Smooth muscle cell (in vitro differentiated cells): Measurements from ENCODE around the gene ZNF775. TPM values are rescaled to one million over a fixed set of nuclear protein-coding genes. Genes with fewer than 3 reads are reported as not detected.

Experiments
- DNase-seq: peaks from one replicate; lab custom pipeline; 2025; ENCODE audit not compliant: unreplicated experiment; lab: John Stamatoyannopoulos, UW
- H2AFZ ChIP-seq: fragments of 200-600 bp; sonication (generic); 2 replicates; pipeline ENCODE4 v1.6.0; 2016; ENCODE audit warnings: antibody characterized with exemption, low read depth, mild to moderate bottlenecking
- H3F3A ChIP-seq: fragments of 200-600 bp; sonication (generic); 2 replicates; pipeline ENCODE4 v1.6.0; 2017; ENCODE audit warnings: antibody characterized with exemption, low read depth
- H3K27ac ChIP-seq: fragments of 200-600 bp; sonication (generic); 2 replicates; pipeline ENCODE4 v1.5.1; 2016; ENCODE audit warnings: low read depth, mild to moderate bottlenecking
- H3K27me3 ChIP-seq: fragments of 200-600 bp; sonication (generic); 2 replicates; pipeline ENCODE4 v1.6.1; 2016; ENCODE audit warnings: low read depth, mild to moderate bottlenecking
- H3K36me3 ChIP-seq: fragments of 200-600 bp; sonication (generic); 2 replicates; pipeline ENCODE4 v1.5.1; 2016; ENCODE audit warnings: low read depth
- H3K4me1 ChIP-seq: fragments of 200-600 bp; sonication (generic); 2 replicates; pipeline ENCODE4 v1.5.1; 2016; ENCODE audit warnings: low read depth
- H3K4me2 ChIP-seq: fragments of 200-600 bp; sonication (generic); 2 replicates; pipeline ENCODE4 v1.6.0; 2016; ENCODE audit warnings: mild to moderate bottlenecking
- H3K4me3 ChIP-seq: fragments of 200-600 bp; sonication (generic); 2 replicates; pipeline ENCODE4 v1.5.1; 2016; ENCODE audit warnings: mild to moderate bottlenecking
- H3K79me2 ChIP-seq: fragments of 200-600 bp; sonication (generic); 2 replicates; pipeline ENCODE4 v1.6.0; 2016; ENCODE audit warnings: low read depth, mild to moderate bottlenecking
- H3K9ac ChIP-seq: fragments of 200-600 bp; sonication (generic); 2 replicates; pipeline ENCODE4 v1.6.0; 2016; ENCODE audit warnings: low read depth
- H3K9me3 ChIP-seq: fragments of 200-600 bp; sonication (generic); replicated peaks from 2 replicates; pipeline ENCODE4 v1.5.1; 2016; ENCODE audit warnings: low read depth
- H4K20me1 ChIP-seq: fragments of 200-600 bp; sonication (generic); 2 replicates; pipeline ENCODE4 v1.6.0; 2016; ENCODE audit warnings: low read depth
- WGBS: methylation state at CpG from one replicate; pipeline ENCODE4 v1.1.7; 2016; ENCODE audit warnings: low lambda C conversion rate; 5-methylcytosine and 5-hydroxymethylcytosine counted together
- polyA plus RNA-seq: library from polyadenylated mRNA; unstranded; fragments of >200 nt; fragmentation: Nextera tagmentation; extraction: Ambion mirVana; gene quantifications from 2 replicates; pipeline ENCODE4 v1.2.1, GENCODE V29; 2016
- total RNA-seq: library from RNA; depleted of rRNA; stranded (reverse); fragments of >200 nt; gene quantifications from 2 replicates; pipeline ENCODE4 v1.2.3, GENCODE V29; 2014
- TF ChIP-seq, protein P1 (sequence below): fragments of 200-600 bp; sonication (generic); IDR thresholded peaks from 2 replicates; pipeline ENCODE4 v1.5.1; 2017; ENCODE audit warnings: borderline replicate concordance, mild to moderate bottlenecking, antibody characterized with exemption; ENCODE audit not compliant: insufficient read depth, poor library complexity, severe bottlenecking

Gene ZNF775
- total and polyA plus RNA-seq, 2 experiments from 2014 or later = 5.9 to 23.8 TPM

DNA sequence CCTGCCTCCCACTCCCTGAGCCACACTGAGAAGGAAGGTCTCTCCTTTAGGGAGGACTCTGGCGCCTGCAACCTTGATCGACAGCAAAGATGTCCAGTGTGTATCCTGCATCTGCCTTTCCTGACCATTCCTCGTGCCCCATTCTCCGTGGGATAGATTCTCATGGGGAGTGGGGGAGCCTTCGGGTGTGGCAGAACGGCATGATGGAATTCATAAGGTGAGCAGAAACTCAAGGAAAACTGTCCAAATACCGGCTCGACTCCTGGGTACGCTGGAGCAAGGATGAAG, 37.1 kb upstream of the ZNF775 start:
- Histone ChIP-seq H3K4me1 (peaks cover 16% of the 10 kb centered on the region), H4K20me1 (no peaks in the 10 kb centered on the region), H3K27ac (no peak overlapping the region), H3K36me3 (no peaks in the 10 kb centered on the region), H3K27me3 (peaks cover 29% of the 10 kb centered on the region), H3F3A (no peaks in the 10 kb centered on the region), H3K9ac (no peak overlapping the region), H3K4me2 (peak overlapping the region; percentile 87), H3K4me3 (no peak overlapping the region), H3K79me2 (no peaks in the 10 kb centered on the region), H3K9me3 (no peaks in the 10 kb centered on the region), H2AFZ (no peak overlapping the region)
- TF ChIP-seq, protein P1, sequence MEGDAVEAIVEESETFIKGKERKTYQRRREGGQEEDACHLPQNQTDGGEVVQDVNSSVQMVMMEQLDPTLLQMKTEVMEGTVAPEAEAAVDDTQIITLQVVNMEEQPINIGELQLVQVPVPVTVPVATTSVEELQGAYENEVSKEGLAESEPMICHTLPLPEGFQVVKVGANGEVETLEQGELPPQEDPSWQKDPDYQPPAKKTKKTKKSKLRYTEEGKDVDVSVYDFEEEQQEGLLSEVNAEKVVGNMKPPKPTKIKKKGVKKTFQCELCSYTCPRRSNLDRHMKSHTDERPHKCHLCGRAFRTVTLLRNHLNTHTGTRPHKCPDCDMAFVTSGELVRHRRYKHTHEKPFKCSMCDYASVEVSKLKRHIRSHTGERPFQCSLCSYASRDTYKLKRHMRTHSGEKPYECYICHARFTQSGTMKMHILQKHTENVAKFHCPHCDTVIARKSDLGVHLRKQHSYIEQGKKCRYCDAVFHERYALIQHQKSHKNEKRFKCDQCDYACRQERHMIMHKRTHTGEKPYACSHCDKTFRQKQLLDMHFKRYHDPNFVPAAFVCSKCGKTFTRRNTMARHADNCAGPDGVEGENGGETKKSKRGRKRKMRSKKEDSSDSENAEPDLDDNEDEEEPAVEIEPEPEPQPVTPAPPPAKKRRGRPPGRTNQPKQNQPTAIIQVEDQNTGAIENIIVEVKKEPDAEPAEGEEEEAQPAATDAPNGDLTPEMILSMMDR = no peak
- WGBS = 82% methylated on average over 9 of the region's 9 CpGs
- DNase-seq = no peak

GRCh38 chr7:150343225-150343624, 35.9 kb upstream of the ZNF775 start:
- WGBS = 97% methylated on average over 2 of the region's 2 CpGs
- no peak overlapping the region for H2AFZ ChIP-seq
- H3K79me2 ChIP-seq = no peaks in the 10 kb centered on the region
- H3K27me3 ChIP-seq = peaks cover 29% of the 10 kb centered on the region
- no peak for DNase-seq
- no peaks in the 10 kb centered on the region for H3K9me3 ChIP-seq
- H3K4me3 ChIP-seq = no peak overlapping the region
- peaks cover 16% of the 10 kb centered on the region for H3K4me1 ChIP-seq
- H3F3A ChIP-seq = no peaks in the 10 kb centered on the region
- H4K20me1 ChIP-seq = no peaks in the 10 kb centered on the region
- H3K4me2 ChIP-seq = no peak overlapping the region
- no peak overlapping the region for H3K27ac ChIP-seq
- TF ChIP-seq, protein P1 = no peak
- no peak overlapping the region for H3K9ac ChIP-seq
- no peaks in the 10 kb centered on the region for H3K36me3 ChIP-seq

- Histone ChIP-seq H3K27me3 (peaks cover 29% of the 10 kb centered on the region), H3K9me3 (no peaks in the 10 kb centered on the region), H3K36me3 (no peaks in the 10 kb centered on the region), H3K4me1 (peaks cover 16% of the 10 kb centered on the region), H4K20me1 (no peaks in the 10 kb centered on the region), H2AFZ (no peak overlapping the region), H3K27ac (no peak overlapping the region), H3K79me2 (no peaks in the 10 kb centered on the region), H3K9ac (no peak overlapping the region), H3K4me2 (no peak overlapping the region), H3K4me3 (no peak overlapping the region), H3F3A (no peaks in the 10 kb centered on the region)
- TF ChIP-seq, protein P1 = no peak
- no peak for DNase-seq
Observed at GRCh38 chr7:150344299-150344698, 34.8 kb upstream of the ZNF775 start.

DNA sequence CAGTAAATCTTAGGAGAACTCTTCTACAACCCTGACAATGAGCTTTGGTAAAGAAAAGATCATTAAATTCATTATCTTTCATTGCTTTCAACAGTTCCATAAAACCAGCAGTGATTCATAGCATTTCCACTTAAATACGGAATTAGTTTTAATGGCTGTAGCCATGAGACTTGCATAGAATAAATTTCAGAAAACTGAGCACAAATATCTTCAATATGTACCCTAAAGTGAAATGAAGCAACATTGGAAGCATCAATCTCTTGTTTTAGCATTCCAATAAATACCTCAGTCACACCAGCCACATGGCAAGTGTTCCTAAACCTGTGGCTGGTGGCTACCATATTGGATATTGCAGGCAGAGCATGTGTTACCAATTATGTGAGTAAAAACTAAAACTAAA, 34.1 kb upstream of the ZNF775 start:
- Histone ChIP-seq H3K79me2 (no peaks in the 10 kb centered on the region), H3K4me2 (no peak overlapping the region), H3K4me3 (no peak overlapping the region), H3K27ac (no peak overlapping the region), H3K4me1 (peaks cover 14% of the 10 kb centered on the region), H4K20me1 (no peaks in the 10 kb centered on the region), H3K27me3 (peaks cover 29% of the 10 kb centered on the region), H3F3A (no peaks in the 10 kb centered on the region), H3K9me3 (no peaks in the 10 kb centered on the region), H3K9ac (no peak overlapping the region), H3K36me3 (no peaks in the 10 kb centered on the region), H2AFZ (no peak overlapping the region)
- TF ChIP-seq, protein P1 = no peak
- WGBS = 78% methylated on average over 1 of the region's 1 CpG
- DNase-seq = no peak
